Measurements from ENCODE around the gene SNTA1. TPM values are rescaled to one million over a fixed set of nuclear protein-coding genes. Genes with fewer than 3 reads are reported as not detected.

Gene SNTA1
- total and polyA plus RNA-seq, 9 of the 15 experiments (the other 6 are each of a cell fraction or from before 2014, with no cell fraction given): 1.2 to 40.8 (median 20.3) TPM

DNA sequence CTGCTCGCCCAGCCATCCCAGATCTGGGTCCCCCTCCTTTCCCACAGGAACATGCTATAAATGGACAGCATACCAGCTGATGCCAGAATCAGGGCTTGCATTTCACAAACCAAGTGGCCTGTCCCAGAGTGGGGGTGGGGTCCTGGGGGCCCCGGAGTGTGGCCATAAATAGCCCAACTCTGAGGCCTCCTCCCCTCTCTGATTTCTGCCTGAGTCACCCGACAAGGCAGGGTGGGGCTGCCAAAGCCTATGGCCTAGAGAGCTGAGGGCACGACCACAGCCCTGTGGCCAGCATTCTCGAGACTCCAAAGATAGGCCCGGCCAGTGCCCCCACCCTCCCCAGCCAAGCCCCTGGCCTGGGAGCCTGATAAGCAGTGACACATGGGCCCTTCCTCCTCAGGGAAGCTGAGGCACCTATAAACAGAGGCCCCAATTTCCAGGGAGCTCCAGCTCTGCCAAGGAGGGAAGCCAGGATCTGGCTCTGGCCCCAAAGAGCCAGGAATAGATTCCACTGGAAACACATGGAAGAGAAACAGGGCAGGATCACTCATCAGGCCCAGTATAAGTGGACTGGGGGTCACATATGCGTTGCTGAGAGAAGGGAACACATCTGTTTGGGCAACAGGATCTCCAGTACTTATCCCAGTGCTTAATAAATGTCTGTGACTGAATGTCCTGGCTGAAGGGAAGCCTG is 20.3 kb downstream of the SNTA1 start (continued):
- TF ChIP-seq MAFK (IDR thresholded peaks at IDR 0.05; ENCODE audit: low read length) (peak; percentile 24; the same call in 1 of the 2 replicates), ZNF644 (tag; IDR thresholded peaks at IDR 0.05; ENCODE audit: low read depth) (no peak), C11orf30 (IDR thresholded peaks at IDR 0.05; ENCODE audit: low read depth) (peak; percentile 34; the same call in 1 of the 2 replicates), SRF (CRISPR knock-in tag; IDR thresholded peaks at IDR 0.05) (peak in 1 of 2 experiments; percentile 67; a peak in 1 of 4 replicates)

DNA sequence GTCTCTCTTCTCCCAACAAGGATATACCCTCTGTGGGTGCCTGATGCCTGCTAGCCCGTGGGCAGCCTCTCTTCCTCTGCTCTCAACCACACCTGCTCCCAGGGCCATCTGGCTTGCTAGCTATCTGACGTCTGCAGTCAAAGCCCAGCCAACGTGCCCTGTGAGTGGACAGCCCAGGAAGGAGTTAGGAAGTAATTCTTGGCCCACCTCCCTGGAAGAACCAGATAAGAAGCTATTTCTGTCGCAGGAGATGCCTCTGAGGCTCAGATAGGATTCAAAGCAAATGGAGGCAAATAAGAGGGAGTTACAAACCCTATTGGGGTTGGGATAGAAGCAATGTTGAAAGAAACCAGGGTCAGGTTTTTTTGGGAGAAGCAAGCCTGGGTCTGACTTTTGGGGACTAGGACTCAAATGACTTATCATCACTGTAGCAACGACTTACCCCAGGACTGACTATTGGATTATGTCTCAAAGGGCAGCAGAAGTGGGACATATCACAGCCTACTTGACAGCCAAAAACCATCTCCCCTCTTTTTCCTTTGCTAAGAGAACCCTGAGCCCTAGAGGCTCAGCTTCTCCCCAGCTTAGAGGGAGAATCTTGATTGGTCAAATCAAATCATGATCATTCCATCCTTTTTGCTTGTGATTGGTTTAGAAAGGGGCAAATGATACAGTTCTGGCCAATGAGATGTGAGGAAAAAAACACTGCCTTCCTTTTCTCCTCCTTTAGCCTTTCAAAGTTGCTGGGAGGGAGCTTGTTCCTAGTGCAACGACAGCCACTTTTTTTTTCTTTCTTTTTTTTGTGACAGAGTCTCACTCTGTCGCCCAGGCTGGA is 24.2 kb downstream of the SNTA1 start:
- intact Hi-C loops (cut with micrococcal nuclease): no loop called here
- CTCF ChIA-PET (ENCODE audit: low intra/inter-chr PET ratio): no interaction called here
- TF ChIP-seq MCM2 (IDR thresholded peaks at IDR 0.05; ENCODE audit: low read depth) (no peak), RFX7 (CRISPR knock-in tag; IDR thresholded peaks at IDR 0.05) (no peak), SOX6 (IDR thresholded peaks at IDR 0.05) (peak; percentile 60; the same call in 1 of the 2 replicates), POLR2G (IDR thresholded peaks at IDR 0.05; ENCODE audit: low read depth, low read length) (no peak), CHCHD3 (CRISPR knock-in tag; IDR thresholded peaks at IDR 0.05) (no peak), KLF13 (tag; IDR thresholded peaks at IDR 0.05; ENCODE audit: borderline replicate concordance, low read depth) (no peak), ILF3 (IDR thresholded peaks at IDR 0.05; ENCODE audit: borderline replicate concordance) (no peak), TGIF2 (CRISPR knock-in tag; IDR thresholded peaks at IDR 0.05) (no peak), FUS (optimal IDR thresholded peaks at IDR 0.05; ENCODE audit: low read depth, low read length) (no peak), CC2D1A (IDR thresholded peaks at IDR 0.05) (peak; percentile 81; the same call in 1 of the 2 replicates)
- TF ChIP-seq, protein P1, sequence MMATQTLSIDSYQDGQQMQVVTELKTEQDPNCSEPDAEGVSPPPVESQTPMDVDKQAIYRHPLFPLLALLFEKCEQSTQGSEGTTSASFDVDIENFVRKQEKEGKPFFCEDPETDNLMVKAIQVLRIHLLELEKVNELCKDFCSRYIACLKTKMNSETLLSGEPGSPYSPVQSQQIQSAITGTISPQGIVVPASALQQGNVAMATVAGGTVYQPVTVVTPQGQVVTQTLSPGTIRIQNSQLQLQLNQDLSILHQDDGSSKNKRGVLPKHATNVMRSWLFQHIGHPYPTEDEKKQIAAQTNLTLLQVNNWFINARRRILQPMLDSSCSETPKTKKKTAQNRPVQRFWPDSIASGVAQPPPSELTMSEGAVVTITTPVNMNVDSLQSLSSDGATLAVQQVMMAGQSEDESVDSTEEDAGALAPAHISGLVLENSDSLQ (IDR thresholded peaks at IDR 0.05): peak; percentile 58
- TF ChIP-seq, protein P2, sequence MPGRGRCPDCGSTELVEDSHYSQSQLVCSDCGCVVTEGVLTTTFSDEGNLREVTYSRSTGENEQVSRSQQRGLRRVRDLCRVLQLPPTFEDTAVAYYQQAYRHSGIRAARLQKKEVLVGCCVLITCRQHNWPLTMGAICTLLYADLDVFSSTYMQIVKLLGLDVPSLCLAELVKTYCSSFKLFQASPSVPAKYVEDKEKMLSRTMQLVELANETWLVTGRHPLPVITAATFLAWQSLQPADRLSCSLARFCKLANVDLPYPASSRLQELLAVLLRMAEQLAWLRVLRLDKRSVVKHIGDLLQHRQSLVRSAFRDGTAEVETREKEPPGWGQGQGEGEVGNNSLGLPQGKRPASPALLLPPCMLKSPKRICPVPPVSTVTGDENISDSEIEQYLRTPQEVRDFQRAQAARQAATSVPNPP (IDR thresholded peaks at IDR 0.05; ENCODE audit: borderline replicate concordance, insufficient read depth, insufficient read length): no peak

More for the DNA sequence above, 24.2 kb downstream of the SNTA1 start:
- in situ Hi-C loops (cut with MboI): loop anchor here (10.0 kb wide), 1 partner anchor 235 kb away; no protein-coding TSS in a partner anchor
- no peak overlapping the region for H3K4me3 ChIP-seq
- WGBS (ENCODE audit: insufficient coverage, low coverage, missing lambda C conversion rate): 13% methylated on average over 7 of the region's 7 CpGs
- peaks cover 38 to 39% of the 10 kb centered on the region in 2 experiments for H3K4me1 ChIP-seq (replicated peaks in 1 of 2; ENCODE audit: control insufficient read depth in 2 of 2, insufficient read depth in 2 of 2, low read length in 2 of 2)
- peaks cover 3% of the 10 kb centered on the region; the same call in 1 of the 3 replicates for H3K79me2 ChIP-seq (ENCODE audit: control insufficient read depth, insufficient read depth, low read length)
- no TSS peak for BruUV-seq (replicated peaks)
- POLR2A ChIA-PET: interaction anchor here (0.6 to 1.9 kb wide), 9 partner anchors 8 to 391 kb away, joined by 3 to 6 read pairs (median 4); partner anchors contain the start of gene SNTA1
- H3K4me2 ChIP-seq (ENCODE audit: insufficient read depth, low read length): peak overlapping the region; percentile 64
- FAIRE-seq (peak; percentile 99), ATAC-seq (peak; percentile 87), DNase-seq (ENCODE audit: extremely low read depth in 1 of 4, low spot score in 3 of 4) (peak; percentile 72 to 95 (median 84))
- H2AFZ ChIP-seq (ENCODE audit: low read depth, low read length): peak overlapping the region; percentile 16; the same call in 1 of the 2 replicates
- H3K9me1 ChIP-seq (ENCODE audit: control insufficient read depth, insufficient read depth, low read length): peaks cover 5% of the 10 kb centered on the region
- H3K9ac ChIP-seq (ENCODE audit: insufficient read depth in 1 of 2, low read depth in 2 of 2, low read length in 2 of 2): peak overlapping the region in 1 of 2 experiments; percentile 49; a peak in 1 of 4 replicates
- H3K27ac ChIP-seq (ENCODE audit: extremely low read depth, low read depth, low read length): peak overlapping the region; percentile 58
- H3K9me3 ChIP-seq (replicated peaks; ENCODE audit: control insufficient read depth, insufficient read depth, low read depth, low read length): no peaks in the 10 kb centered on the region; the same call in 1 of the 2 replicates
- peaks cover 27% of the 10 kb centered on the region for H3K36me3 ChIP-seq (ENCODE audit: control insufficient read depth, insufficient read depth, low read length)
- no peaks in the 10 kb centered on the region for H4K20me1 ChIP-seq (replicated peaks; ENCODE audit: control insufficient read depth, insufficient read depth, low read length)
- no peaks in the 10 kb centered on the region for H3K27me3 ChIP-seq (ENCODE audit: control insufficient read depth in 2 of 2, insufficient read depth in 2 of 2, low read length in 2 of 2)
